ENCODE results near the gene MYRIP.

DNA sequence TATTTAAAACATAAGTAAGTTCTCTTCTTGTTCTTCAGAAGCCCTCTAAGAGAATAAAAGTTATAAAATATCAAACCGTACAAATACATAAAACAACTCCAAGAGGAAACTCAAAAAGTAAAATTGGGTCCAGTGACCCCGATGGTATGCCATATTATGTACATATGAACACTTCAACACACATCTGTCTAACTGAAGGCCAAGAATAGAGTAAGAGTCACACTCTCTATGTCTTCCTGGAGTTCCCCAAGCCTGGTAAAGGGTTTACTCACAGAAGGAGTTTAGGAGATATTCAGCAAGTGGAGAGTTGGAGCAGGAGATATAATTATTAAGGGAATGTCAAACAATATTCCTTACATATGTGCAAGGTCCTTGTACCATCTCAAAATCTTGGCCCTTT, 398.8 kb downstream of the MYRIP start:
- TF ChIP-seq POLR2A (IDR thresholded peaks at IDR 0.05): no peak
- TF ChIP-seq, protein P1, sequence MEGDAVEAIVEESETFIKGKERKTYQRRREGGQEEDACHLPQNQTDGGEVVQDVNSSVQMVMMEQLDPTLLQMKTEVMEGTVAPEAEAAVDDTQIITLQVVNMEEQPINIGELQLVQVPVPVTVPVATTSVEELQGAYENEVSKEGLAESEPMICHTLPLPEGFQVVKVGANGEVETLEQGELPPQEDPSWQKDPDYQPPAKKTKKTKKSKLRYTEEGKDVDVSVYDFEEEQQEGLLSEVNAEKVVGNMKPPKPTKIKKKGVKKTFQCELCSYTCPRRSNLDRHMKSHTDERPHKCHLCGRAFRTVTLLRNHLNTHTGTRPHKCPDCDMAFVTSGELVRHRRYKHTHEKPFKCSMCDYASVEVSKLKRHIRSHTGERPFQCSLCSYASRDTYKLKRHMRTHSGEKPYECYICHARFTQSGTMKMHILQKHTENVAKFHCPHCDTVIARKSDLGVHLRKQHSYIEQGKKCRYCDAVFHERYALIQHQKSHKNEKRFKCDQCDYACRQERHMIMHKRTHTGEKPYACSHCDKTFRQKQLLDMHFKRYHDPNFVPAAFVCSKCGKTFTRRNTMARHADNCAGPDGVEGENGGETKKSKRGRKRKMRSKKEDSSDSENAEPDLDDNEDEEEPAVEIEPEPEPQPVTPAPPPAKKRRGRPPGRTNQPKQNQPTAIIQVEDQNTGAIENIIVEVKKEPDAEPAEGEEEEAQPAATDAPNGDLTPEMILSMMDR (IDR thresholded peaks at IDR 0.05): no peak

All from uterus (tissue), 2 donors.